ENCODE measurements around the gene CTBS.
"Not testable (repeated sequence)": the region's sequence is repeated elsewhere in the genome, so short reads cannot be mapped to it uniquely, and the experiment has no call there.

The CTBS gene

DNA sequence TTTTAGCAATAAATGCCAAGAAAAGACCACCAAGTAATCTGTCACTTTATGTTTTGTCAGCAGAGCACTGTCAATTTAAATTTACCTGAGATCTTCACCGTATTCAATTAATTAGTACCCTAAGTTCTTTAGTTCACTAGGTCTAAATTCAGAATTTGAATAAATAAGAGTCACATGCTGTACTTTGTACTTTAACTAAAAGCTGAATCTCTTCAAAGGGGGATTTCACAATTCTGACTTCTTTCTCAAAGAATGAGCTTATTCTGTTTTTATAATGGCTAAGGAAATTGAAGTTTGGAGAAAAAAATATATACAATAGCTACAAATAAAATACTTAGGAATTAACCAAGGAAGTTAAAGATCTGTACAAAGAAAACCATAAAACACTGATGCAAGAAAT, 65.7 kb downstream of the CTBS start:
- H3K27me3 ChIP-seq (ENCODE audit: low read depth): no peaks in the 10 kb centered on the region
- H3K4me3 ChIP-seq: no peak overlapping the region
- peaks cover 28% of the 10 kb centered on the region for H3K4me1 ChIP-seq
- DNase-seq (ENCODE audit: low spot score in 2 of 2): no peak
- in situ Hi-C loops (cut with MboI; ENCODE audit: low sequenced_read_pairs): no loop called here
- H3K9me3 ChIP-seq: no peaks in the 10 kb centered on the region
- H3K36me3 ChIP-seq (replicated peaks): no peaks in the 10 kb centered on the region

DNA sequence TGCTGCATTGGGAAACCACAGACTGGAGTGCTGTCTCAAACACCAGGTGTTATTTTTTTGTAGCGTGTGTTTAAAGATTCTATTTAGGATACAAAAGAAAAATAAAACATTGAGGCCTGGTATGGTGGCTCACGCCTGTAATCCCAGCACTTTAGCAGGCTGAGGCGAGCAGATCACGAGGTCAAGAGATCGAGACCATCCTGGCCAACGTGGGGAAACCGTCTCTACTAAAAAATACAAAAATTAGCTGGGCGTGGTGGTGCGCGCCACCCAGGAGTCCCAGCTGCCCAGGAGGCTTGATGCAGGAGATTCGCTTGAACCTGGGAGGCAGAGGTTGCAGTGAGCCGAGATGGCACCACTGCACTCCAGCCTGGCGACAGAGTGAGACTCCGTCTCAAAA, 66.4 kb downstream of the CTBS start:
- in situ Hi-C loops (cut with MboI; ENCODE audit: low sequenced_read_pairs); DNase-seq (ENCODE audit: low spot score in 2 of 2); H3K27me3 ChIP-seq (ENCODE audit: low read depth); H3K4me3 ChIP-seq; H3K36me3 ChIP-seq (replicated peaks); H3K9me3 ChIP-seq: not testable (repeated sequence)
- peaks cover 30% of the 10 kb centered on the region for H3K4me1 ChIP-seq

DNA sequence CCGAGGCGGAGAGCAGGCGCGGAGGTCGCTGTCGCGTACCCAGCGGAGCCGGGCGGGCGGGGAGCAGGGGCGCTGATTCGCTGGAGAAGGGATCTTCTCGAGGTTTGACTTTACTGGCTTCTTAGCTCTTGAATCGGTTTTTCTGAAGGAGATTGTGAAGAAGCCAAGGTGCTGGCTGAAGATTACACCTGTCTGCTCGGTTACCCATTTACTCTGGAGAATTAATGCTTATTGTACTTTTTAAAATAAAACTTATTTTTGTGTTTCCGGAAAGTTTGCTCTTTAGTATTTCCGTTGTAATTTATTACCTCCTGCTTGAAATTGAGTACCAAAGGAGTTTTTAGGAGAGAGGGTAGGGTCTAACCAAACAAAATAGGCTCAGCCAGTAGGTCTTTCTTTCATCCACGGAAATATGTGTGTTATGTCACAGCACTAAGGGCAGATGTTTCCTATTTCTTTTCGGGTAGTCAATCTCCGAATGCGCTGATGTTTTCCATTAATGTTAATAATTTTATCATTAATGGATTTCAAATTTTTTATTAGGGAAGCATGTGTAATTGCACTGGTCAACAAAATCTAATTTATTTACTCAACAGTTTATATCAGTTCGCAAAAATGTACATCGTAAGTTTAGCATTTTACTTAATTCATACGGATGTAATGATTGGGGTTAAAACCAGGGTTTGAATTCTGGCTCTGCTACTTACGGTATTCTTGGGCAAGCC, 67.3 kb downstream of the CTBS start:
- in situ Hi-C loops (cut with MboI; ENCODE audit: low sequenced_read_pairs): no loop called here
- DNase-seq (ENCODE audit: low spot score in 2 of 2): peak in 1 of 2 experiments; percentile 17
- H3K4me1 ChIP-seq: peaks cover 30% of the 10 kb centered on the region
- H3K27me3 ChIP-seq (ENCODE audit: low read depth): no peaks in the 10 kb centered on the region
- H3K36me3 ChIP-seq (replicated peaks): no peaks in the 10 kb centered on the region; the same call in 1 of the 2 replicates
- H3K9me3 ChIP-seq: no peaks in the 10 kb centered on the region
- H3K4me3 ChIP-seq: peak overlapping the region; percentile 75

DNA sequence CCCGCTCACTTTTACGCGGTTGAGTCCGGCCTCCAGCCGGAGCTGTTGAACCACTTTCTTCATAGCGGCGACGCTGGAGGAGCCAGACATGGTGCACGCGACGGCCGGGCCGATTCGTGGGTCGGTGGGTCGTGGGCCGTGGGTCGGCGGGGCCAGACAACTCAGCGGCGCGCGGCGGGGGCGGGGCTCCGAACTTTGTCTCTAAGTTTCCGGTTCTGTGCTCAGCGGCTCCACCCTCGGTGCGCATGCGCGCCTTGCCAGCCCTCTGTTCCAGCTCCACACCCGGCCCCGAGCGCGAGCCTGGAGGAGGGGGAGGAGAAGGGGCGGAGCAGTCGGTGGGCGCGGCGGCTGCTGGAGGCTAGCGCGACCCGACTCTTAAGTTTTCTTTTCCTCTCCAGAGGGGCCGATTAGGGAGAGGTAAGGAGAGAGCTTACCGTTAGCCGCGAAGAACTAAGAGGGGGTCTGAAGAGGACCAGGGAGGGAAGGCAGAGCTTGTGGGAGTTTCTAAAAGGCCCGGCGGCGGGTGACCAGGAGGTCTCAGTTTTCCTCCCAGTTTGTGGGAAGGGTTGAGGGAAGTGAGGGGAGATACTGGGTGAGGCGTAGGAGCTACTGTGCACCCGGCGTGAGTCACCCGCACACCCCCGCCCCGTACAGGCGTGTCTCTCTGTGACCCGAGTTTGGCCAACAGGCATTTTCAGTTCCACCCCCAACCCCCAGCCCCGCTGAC, 68.1 kb downstream of the CTBS start, which contains the start of the genes GNG5 and SPATA1:
Gene GNG5 (minus strand): TSS at position 580 of the 727 bp plus-strand sequence. CDS start 490 bp downstream, at position 90.
Gene SPATA1 (plus strand): TSS at position 385 of the 727 bp plus-strand sequence. CDS start 9,974 bp downstream, outside the sequence.
- Histone ChIP-seq H3K36me3 (replicated peaks) (peaks cover 5% of the 10 kb centered on the region), H3K4me1 (peaks cover 30% of the 10 kb centered on the region), H3K4me3 (peak within 1 kb of the TSS; percentile 75), H3K27me3 (ENCODE audit: low read depth) (no peaks in the 10 kb centered on the region), H3K9me3 (no peaks in the 10 kb centered on the region)
- in situ Hi-C loops (cut with MboI; ENCODE audit: low sequenced_read_pairs): no loop called here
- peak; percentile 95 to 99 for DNase-seq (ENCODE audit: low spot score in 2 of 2)

DNA sequence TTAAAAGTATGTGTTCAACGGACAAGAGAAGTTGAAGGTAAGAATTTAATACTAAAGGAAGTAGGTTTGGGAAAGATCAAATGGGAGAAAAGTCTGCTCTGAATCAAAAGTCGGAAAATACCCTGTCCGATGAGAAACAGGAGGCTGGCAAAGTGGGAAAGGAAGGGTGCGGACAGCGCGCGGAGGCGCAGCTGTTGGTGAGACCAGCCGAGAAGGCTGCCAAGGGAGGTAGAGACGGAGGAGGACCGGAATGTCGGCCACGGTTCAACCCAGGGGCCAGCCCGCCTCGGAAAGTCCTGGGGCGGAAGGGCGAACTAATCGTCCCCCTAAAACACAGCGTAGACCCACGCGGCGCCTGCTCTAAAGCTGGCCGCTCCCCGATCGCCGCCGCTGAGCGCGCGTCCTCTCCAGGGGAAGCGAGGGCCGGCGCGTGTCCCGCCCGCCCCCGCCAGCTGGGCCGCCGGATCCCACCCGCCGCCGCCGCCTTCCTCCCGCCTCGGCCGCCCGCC, 68.7 kb downstream of the CTBS start:
- peak overlapping the region; percentile 75 for H3K4me3 ChIP-seq

DNA sequence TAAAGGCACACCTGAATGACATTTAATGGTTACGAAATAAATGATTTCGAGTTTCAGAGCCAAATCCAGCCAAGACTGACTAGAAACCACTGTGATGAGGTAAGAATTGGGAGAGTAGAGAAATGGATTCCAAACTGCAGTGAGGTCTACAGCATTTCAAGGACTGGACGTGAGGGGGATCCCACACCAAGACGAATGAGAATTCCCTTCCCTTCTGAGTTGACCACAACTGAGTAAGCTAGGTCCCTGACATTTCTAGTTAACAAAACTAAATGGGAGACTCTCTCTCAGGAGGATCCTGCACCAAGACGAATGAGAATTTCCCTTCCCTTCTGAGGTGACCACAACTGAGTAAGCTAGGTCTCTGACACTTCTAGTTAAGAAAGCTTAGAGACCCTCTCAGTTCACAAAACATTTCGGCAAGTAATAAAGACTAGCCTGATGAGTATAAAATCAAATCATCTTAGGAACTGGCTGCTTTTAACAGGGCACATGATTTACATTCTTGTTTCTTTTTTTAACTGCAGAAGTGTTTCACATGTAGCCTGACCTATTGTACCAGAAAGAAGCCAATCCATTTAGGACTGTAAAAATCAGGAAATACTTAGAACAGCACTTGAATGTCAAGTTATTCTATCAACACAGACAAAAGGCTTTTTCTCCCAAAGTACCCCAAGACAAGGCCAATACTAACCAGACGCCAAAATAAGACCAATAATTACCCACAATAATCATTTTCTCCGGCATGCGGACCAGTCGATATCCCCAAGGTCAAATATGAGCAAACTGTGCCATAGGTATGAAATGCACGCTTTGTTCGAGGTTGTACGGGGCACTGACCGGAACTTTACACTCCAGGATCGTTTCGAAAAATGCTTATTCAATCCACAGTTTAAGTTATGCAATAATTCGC, 69.4 kb downstream of the CTBS start:
- Histone ChIP-seq H3K36me3 (replicated peaks) (peaks cover 16% of the 10 kb centered on the region), H3K4me1 (peaks cover 20% of the 10 kb centered on the region), H3K9me3 (no peaks in the 10 kb centered on the region), H3K4me3 (peak overlapping the region; percentile 75), H3K27me3 (ENCODE audit: low read depth) (no peaks in the 10 kb centered on the region)
- in situ Hi-C loops (cut with MboI; ENCODE audit: low sequenced_read_pairs): no loop called here
- DNase-seq (ENCODE audit: low spot score in 2 of 2): peak in 1 of 2 experiments; percentile 6

More for the DNA sequence above, 68.7 kb downstream of the CTBS start:
- Histone ChIP-seq H3K4me1 (peaks cover 25% of the 10 kb centered on the region), H3K27me3 (ENCODE audit: low read depth) (no peaks in the 10 kb centered on the region), H3K9me3 (no peaks in the 10 kb centered on the region), H3K36me3 (replicated peaks) (peaks cover 11% of the 10 kb centered on the region)
- in situ Hi-C loops (cut with MboI; ENCODE audit: low sequenced_read_pairs): no loop called here
- peak in 1 of 2 experiments; percentile 37 for DNase-seq (ENCODE audit: low spot score in 2 of 2)

DNA sequence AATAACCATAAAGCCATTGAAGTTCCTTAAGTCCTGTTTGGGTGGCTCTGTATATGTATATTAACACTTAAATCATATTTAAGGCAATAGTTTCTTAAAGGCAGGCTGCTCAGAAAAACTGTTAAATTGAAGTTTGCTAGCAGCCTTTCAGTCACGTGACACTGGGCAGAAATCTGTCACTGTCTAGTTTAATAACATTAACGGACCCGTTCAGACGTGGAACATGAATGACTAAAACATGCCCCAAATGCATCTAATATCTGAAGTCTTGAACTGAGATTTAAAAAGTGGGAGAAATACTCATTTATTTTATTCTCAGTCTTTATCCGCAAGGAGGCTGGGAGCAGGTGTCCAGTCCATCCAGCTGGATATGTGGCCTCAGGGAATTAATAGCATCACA, 71.3 kb downstream of the CTBS start:
- H3K4me3 ChIP-seq: no peak overlapping the region
- in situ Hi-C loops (cut with MboI; ENCODE audit: low sequenced_read_pairs): no loop called here
- no peaks in the 10 kb centered on the region for H3K27me3 ChIP-seq (ENCODE audit: low read depth)
- no peaks in the 10 kb centered on the region for H3K9me3 ChIP-seq
- DNase-seq (ENCODE audit: low spot score in 2 of 2): no peak
- peaks cover 20% of the 10 kb centered on the region for H3K4me1 ChIP-seq
- peaks cover 28% of the 10 kb centered on the region for H3K36me3 ChIP-seq (replicated peaks)

Measured in HAP-1 (cell line).